Measurements from ENCODE around the gene TMEM51. TPM values are rescaled to one million over a fixed set of nuclear protein-coding genes. Genes with fewer than 3 reads are reported as not detected.

The TMEM51 gene
- total and polyA plus RNA-seq, 2 of the 4 experiments (the other 2 are of a cell fraction): 2.7 to 10.2 TPM

DNA sequence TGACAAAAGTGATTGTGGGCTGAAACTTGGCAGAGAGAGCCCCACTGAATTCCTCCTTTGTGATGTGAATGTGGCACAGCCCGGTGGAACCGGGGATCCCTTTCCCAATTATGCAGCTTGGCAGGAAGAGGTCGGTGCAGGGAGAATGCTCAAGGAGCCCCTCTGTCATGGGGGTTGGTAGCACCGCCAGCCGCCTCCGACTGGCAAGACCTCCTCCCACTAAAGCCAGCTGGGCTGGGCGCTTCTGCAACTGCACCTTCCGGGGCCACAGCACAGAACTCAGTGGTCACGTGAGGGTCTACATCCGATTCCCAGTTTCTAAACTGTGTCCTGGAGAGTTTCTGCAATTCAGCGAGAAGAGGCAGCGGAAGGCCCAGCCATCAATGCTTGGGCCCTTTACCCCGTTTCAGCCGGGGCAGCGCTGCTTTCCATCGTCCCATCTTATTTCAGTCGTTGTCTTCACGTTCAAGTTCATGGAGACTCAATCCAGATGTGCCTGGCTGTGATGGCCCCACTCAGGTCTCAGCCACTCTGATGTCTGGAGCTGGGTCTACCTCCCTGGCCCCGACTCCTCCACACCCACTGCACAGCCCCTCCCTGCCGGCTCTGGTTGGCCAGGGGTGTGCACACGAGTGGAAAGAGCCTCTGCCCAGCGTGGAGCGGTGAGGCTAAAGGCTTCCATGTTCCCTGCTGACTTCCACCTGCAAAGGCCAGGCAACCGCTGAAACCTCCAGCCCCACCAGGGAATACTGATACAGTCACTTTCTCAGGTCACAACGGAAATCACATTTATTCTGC is 53.7 kb downstream of the TMEM51 start:
- Histone ChIP-seq H3K4me3 (ENCODE audit: insufficient read depth, low read depth, low read length) (no peak overlapping the region), H2AK5ac (ENCODE audit: low read depth, low read length) (no peak overlapping the region; the same call in 1 of the 2 replicates), H3K9me1 (ENCODE audit: insufficient read depth, low read length) (peaks cover 5% of the 10 kb centered on the region), H3K56ac (ENCODE audit: extremely low read depth, insufficient read depth, low read length) (no peak overlapping the region), H3K18ac (ENCODE audit: low read depth, low read length) (no peak overlapping the region), H2AFZ (replicated peaks; ENCODE audit: low read length, poor library complexity) (no peak overlapping the region), H3K23ac (ENCODE audit: low read depth, low read length) (no peak overlapping the region), H4K5ac (ENCODE audit: low read depth, low read length) (no peak overlapping the region), H3K4me2 (ENCODE audit: low read depth, low read length) (no peak overlapping the region), H3K14ac (replicated peaks; ENCODE audit: low read depth, low read length) (no peak overlapping the region), H3K4ac (ENCODE audit: low read depth, low read length) (no peak overlapping the region), H4K8ac (ENCODE audit: low read depth in 2 of 2, low read length in 2 of 2) (no peak overlapping the region), H4K20me1 (ENCODE audit: insufficient read depth, low read length) (peaks cover 15% of the 10 kb centered on the region; the same call in 1 of the 2 replicates), H3K27ac (ENCODE audit: insufficient read depth, low read length) (no peak overlapping the region), H3K4me1 (ENCODE audit: control insufficient read depth, insufficient read depth, low read length) (peaks cover 8% of the 10 kb centered on the region), H3K27me3 (ENCODE audit: control insufficient read depth, insufficient read depth, low read length) (no peaks in the 10 kb centered on the region), H2BK20ac (ENCODE audit: low read depth, low read length) (no peak overlapping the region), H2BK5ac (ENCODE audit: low read depth, low read length, poor library complexity, severe bottlenecking) (no peak overlapping the region), H2AK9ac (replicated peaks; ENCODE audit: low read depth, low read length, poor library complexity) (no peak overlapping the region), H2BK15ac (ENCODE audit: low read depth, low read length) (no peak overlapping the region), H2BK120ac (ENCODE audit: low read depth, low read length) (no peak overlapping the region), H3K79me1 (ENCODE audit: low read depth in 1 of 2, low read length in 2 of 2) (peaks cover 21 to 64% of the 10 kb centered on the region in 2 experiments), H4K91ac (ENCODE audit: insufficient read depth, low read depth, low read length) (no peak overlapping the region), H3K9me3 (ENCODE audit: control insufficient read depth, insufficient read depth, low read length) (no peaks in the 10 kb centered on the region), H3K36me3 (ENCODE audit: control insufficient read depth, insufficient read depth, low read length) (no peaks in the 10 kb centered on the region; the same call in 1 of the 2 replicates), H3K9ac (ENCODE audit: low read depth, low read length) (no peak overlapping the region)
- BruUV-seq (replicated peaks): no TSS peak
- dilution Hi-C loops (cut with HindIII; ENCODE audit: low sequenced_read_pairs, unreplicated experiment): no loop called here
- ChIA-PET POLR2A (ENCODE audit: unreplicated experiment) (no interaction called here), CTCF (no interaction called here)
- in situ Hi-C loops (cut with MboI; ENCODE audit: low sequenced_read_pairs): no loop called here
- TF ChIP-seq RCOR1 (IDR thresholded peaks at IDR 0.05; ENCODE audit: insufficient replicate concordance, low read length): no peak
- TF ChIP-seq NFE2L2 (IDR thresholded peaks at IDR 0.05; ENCODE audit: low read depth, low read length): no peak
- no peak for TF ChIP-seq CEBPB (IDR thresholded peaks at IDR 0.05; ENCODE audit: low read depth, low read length)
- TF ChIP-seq FOS (IDR thresholded peaks at IDR 0.05; ENCODE audit: low read depth, low read length): no peak
- intact Hi-C loops (cut with micrococcal nuclease): no loop called here
- DNase-seq: no peak
- 89% methylated on average over 13 of the region's 25 CpGs; no CpG with 5 or more reads in 1 of the 2 experiments for whole genome bisulfite sequencing, 2 experiments (ENCODE audit: extremely low coverage in 2 of 2, insufficient read length in 1 of 2)
- no peak for ATAC-seq (ENCODE audit: low read depth)

Data from IMR-90 (cell line).